Calu3 (cell line): ENCODE results near the gene PRKCA. TPM values are rescaled to one million over a fixed set of nuclear protein-coding genes. Genes with fewer than 3 reads are reported as not detected.

Experiments used
- BruUV-seq: library from RNA; stranded (reverse); fragments of 400-500 nt; replicated peaks from 2 replicates; lab custom pipeline; 2021; lab: Mats Ljungman, UMichigan
- CTCF ChIA-PET: fragments of 300-600 bp; sonication (Branson Sonifier 250); formaldehyde crosslinking; loops from one replicate; lab custom pipeline; 2022; ENCODE audit warnings: antibody characterized with exemption; lab: Charles Lee
- DNase-seq: peaks from one replicate; pipeline ENCODE4 v3.0.0; 2022
- H3K27ac Mint-ChIP-seq: one replicate; pipeline ENCODE4 v1.8.0; 2022; ENCODE audit warnings: mixed read lengths; ENCODE audit not compliant: unreplicated experiment
- H3K27me3 Mint-ChIP-seq: one replicate; pipeline ENCODE4 v1.8.0; 2022; ENCODE audit warnings: mixed read lengths; ENCODE audit not compliant: unreplicated experiment
- H3K36me3 Mint-ChIP-seq: one replicate; pipeline ENCODE4 v1.8.0; 2022; ENCODE audit warnings: mild to moderate bottlenecking, moderate library complexity, mixed read lengths; ENCODE audit not compliant: insufficient read depth, unreplicated experiment
- H3K4me1 Mint-ChIP-seq: one replicate; pipeline ENCODE4 v1.8.0; 2022; ENCODE audit warnings: mild to moderate bottlenecking, low read depth, mixed read lengths; ENCODE audit not compliant: unreplicated experiment
- H3K4me3 Mint-ChIP-seq: one replicate; pipeline ENCODE4 v1.8.0; 2022; ENCODE audit warnings: mild to moderate bottlenecking, low read depth, moderate library complexity, mixed read lengths; ENCODE audit not compliant: unreplicated experiment
- H3K9me3 Mint-ChIP-seq: one replicate; pipeline ENCODE4 v1.8.0; 2022; ENCODE audit warnings: low read depth, mixed read lengths; ENCODE audit not compliant: unreplicated experiment
- CTCF ChIP-seq: fragments of 200-600 bp; IDR thresholded peaks from one replicate; pipeline ENCODE4 v1.8.0; 2022; ENCODE audit warnings: antibody characterized with exemption; ENCODE audit not compliant: unreplicated experiment
- intact Hi-C: fragments of 100-400 bp; cut with micrococcal nuclease; formaldehyde crosslinking; loops from one replicate; pipeline ENCODE4 v1.10.0; 2022; ENCODE audit not compliant: unreplicated experiment
- total RNA-seq: library from RNA; stranded (reverse); gene quantifications from 2 replicates; pipeline ENCODE4 v1.2.3, GENCODE V29; 2022

The PRKCA gene
- total RNA-seq, 1 experiment from 2014 or later: 126 TPM

- peaks cover 37% of the 10 kb centered on the region for H3K27me3 Mint-ChIP-seq
- H3K36me3 Mint-ChIP-seq: no peaks in the 10 kb centered on the region
- H3K4me1 Mint-ChIP-seq: no peaks in the 10 kb centered on the region
- H3K27ac Mint-ChIP-seq: no peak overlapping the region
- TF ChIP-seq CTCF: no peak
- no TSS peak for BruUV-seq
- no peak overlapping the region for H3K4me3 Mint-ChIP-seq
- H3K9me3 Mint-ChIP-seq: peaks cover 5% of the 10 kb centered on the region
- CTCF ChIA-PET: no interaction called here
- intact Hi-C loops: no loop called here
- DNase-seq: no peak
Measured at GRCh38 chr17:66819466-66819865, 517.1 kb downstream of the PRKCA start.

- H3K36me3 Mint-ChIP-seq: no peaks in the 10 kb centered on the region
- H3K27ac Mint-ChIP-seq: no peak overlapping the region
- no peaks in the 10 kb centered on the region for H3K4me1 Mint-ChIP-seq
- no peak overlapping the region for H3K4me3 Mint-ChIP-seq
- peaks cover 5% of the 10 kb centered on the region for H3K9me3 Mint-ChIP-seq
- intact Hi-C loops: no loop called here
- no peak for TF ChIP-seq CTCF
- no peak for DNase-seq
- no TSS peak for BruUV-seq
- peaks cover 47% of the 10 kb centered on the region for H3K27me3 Mint-ChIP-seq
- CTCF ChIA-PET: no interaction called here
Measured at GRCh38 chr17:66822009-66822408, 519.6 kb downstream of the PRKCA start.

GRCh38 chr17:66826856-66827255 is 524.4 kb downstream of the PRKCA start:
- intact Hi-C loops: no loop called here
- Mint-ChIP-seq H3K27me3 (peaks cover 69% of the 10 kb centered on the region), H3K27ac (no peak overlapping the region), H3K4me1 (no peaks in the 10 kb centered on the region), H3K36me3 (no peaks in the 10 kb centered on the region), H3K4me3 (no peak overlapping the region), H3K9me3 (no peaks in the 10 kb centered on the region)
- CTCF ChIA-PET: no interaction called here
- no peak for TF ChIP-seq CTCF
- no TSS peak for BruUV-seq
- no peak for DNase-seq

GRCh38 chr17:66829386-66829864 is 527.0 kb downstream of the PRKCA start:
- DNase-seq: peak; percentile 31
- CTCF ChIA-PET: no interaction called here
- no peaks in the 10 kb centered on the region for H3K4me1 Mint-ChIP-seq
- intact Hi-C loops: no loop called here
- no TSS peak for BruUV-seq
- H3K27ac Mint-ChIP-seq: no peak overlapping the region
- peaks cover 90% of the 10 kb centered on the region for H3K27me3 Mint-ChIP-seq
- no peaks in the 10 kb centered on the region for H3K9me3 Mint-ChIP-seq
- TF ChIP-seq CTCF: no peak
- H3K4me3 Mint-ChIP-seq: no peak overlapping the region
- no peaks in the 10 kb centered on the region for H3K36me3 Mint-ChIP-seq
